ENCODE measurements around the gene POLR1A. TPM values are rescaled to one million over a fixed set of nuclear protein-coding genes. Genes with fewer than 3 reads are reported as not detected.
A peak's percentile ranks its signal among the peaks of the same experiment; 100 is the strongest.

POLR1A gene
- total RNA-seq, 1 experiment from 2014 or later = 19.4 TPM

GRCh38 chr2:86082756-86083155 is 22.9 kb downstream of the POLR1A start:
- no peak overlapping the region for H3K27ac ChIP-seq (ENCODE audit: low read length)
- no peaks in the 10 kb centered on the region for H3K9me3 ChIP-seq (ENCODE audit: low read length)
- H2AFZ ChIP-seq (ENCODE audit: low read length) = no peak overlapping the region
- H3K4me1 ChIP-seq (ENCODE audit: low read length) = peaks cover 9% of the 10 kb centered on the region
- DNase-seq = no peak
- no peak overlapping the region for H3K9ac ChIP-seq (ENCODE audit: low read length)
- 0 out of 2 replicates have a peak, but pooled peaks cover 3% of the 10 kb centered on the region for H3K79me2 ChIP-seq (ENCODE audit: low read length)
- no peak overlapping the region for H3K4me2 ChIP-seq (ENCODE audit: low read depth, low read length, poor library complexity, severe bottlenecking)
- H3K9me2 ChIP-seq (replicated peaks; ENCODE audit: insufficient read depth, low read length) = no peaks in the 10 kb centered on the region
- H4K20me1 ChIP-seq (ENCODE audit: insufficient read depth, low read depth, low read length) = peaks cover 5% of the 10 kb centered on the region; the same call in 1 of the 2 replicates
- H3K27me3 ChIP-seq (ENCODE audit: low read length) = no peaks in the 10 kb centered on the region
- H3K36me3 ChIP-seq (ENCODE audit: insufficient read depth, low read length) = peaks cover 67% of the 10 kb centered on the region
- no peak overlapping the region for H3K4me3 ChIP-seq (ENCODE audit: low read length)

- peaks cover 9% of the 10 kb centered on the region for H3K4me1 ChIP-seq (ENCODE audit: low read length)
- no peaks in the 10 kb centered on the region for H3K9me3 ChIP-seq (ENCODE audit: low read length)
- H4K20me1 ChIP-seq (ENCODE audit: insufficient read depth, low read depth, low read length) = peaks cover 5% of the 10 kb centered on the region; the same call in 1 of the 2 replicates
- 0 out of 2 replicates have a peak, but pooled peaks cover 3% of the 10 kb centered on the region for H3K79me2 ChIP-seq (ENCODE audit: low read length)
- no peak overlapping the region for H3K27ac ChIP-seq (ENCODE audit: low read length)
- no peak overlapping the region for H2AFZ ChIP-seq (ENCODE audit: low read length)
- no peak for DNase-seq
- H3K4me2 ChIP-seq (ENCODE audit: low read depth, low read length, poor library complexity, severe bottlenecking) = no peak overlapping the region
- peaks cover 63% of the 10 kb centered on the region for H3K36me3 ChIP-seq (ENCODE audit: insufficient read depth, low read length)
- no peak overlapping the region for H3K9ac ChIP-seq (ENCODE audit: low read length)
- no peak overlapping the region for H3K4me3 ChIP-seq (ENCODE audit: low read length)
- no peaks in the 10 kb centered on the region for H3K9me2 ChIP-seq (replicated peaks; ENCODE audit: insufficient read depth, low read length)
- no peaks in the 10 kb centered on the region for H3K27me3 ChIP-seq (ENCODE audit: low read length)
These were observed 24.0 kb downstream of the POLR1A start for GRCh38 chr2:86081724-86082123.

DNA sequence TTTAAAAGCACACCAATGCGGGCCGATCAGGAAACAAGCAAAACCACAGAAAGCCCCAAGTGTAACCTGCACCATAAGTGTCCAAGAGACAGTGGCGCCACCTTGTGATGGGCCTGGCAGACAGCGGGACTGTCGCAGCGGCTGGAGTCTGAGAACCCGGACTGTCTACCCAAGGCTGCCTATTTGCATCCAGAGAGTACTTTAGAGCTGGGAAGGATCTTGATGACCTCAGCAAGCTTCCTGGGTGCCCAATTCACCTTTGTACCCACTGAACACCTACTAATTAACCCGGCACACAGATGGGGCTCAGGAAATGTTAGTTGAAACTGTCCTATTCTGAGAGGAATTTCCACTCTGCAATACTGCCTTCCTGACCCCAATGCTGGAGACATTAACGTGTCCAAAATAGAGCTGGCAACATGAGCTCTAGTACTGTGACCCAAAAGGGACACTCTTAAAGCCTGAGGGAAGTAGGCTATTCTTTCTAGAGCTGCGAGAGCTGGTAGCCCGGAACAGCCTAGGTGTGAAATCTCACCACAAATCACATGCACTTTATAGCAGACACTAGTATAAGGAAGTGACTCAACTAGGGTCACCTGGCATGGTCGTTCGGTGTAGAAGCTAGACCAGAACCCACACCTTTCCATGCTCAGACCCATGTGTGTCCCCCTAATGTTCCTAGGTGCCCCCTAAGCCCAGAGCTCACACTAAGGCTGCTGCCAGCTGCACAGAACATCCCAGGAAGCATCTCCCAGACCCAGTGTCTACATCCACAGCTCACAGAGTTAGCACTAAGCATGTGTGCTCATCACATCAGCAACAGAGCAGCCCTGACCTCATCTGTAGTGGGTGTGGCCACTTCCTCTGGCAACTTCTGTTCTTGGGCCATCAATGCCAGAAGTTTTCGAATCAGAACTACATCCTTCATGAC is 25.4 kb downstream of the POLR1A start:
- Histone ChIP-seq H3K36me3 (ENCODE audit: insufficient read depth, low read length) (peaks cover 53% of the 10 kb centered on the region), H3K9me3 (ENCODE audit: low read length) (no peaks in the 10 kb centered on the region), H3K27ac (ENCODE audit: low read length) (no peak overlapping the region), H4K20me1 (ENCODE audit: insufficient read depth, low read depth, low read length) (peaks cover 5% of the 10 kb centered on the region; the same call in 1 of the 2 replicates), H3K9ac (ENCODE audit: low read length) (no peak overlapping the region), H3K27me3 (ENCODE audit: low read length) (no peaks in the 10 kb centered on the region), H3K9me2 (replicated peaks; ENCODE audit: insufficient read depth, low read length) (no peaks in the 10 kb centered on the region), H3K4me3 (ENCODE audit: low read length) (no peak overlapping the region), H3K4me2 (ENCODE audit: low read depth, low read length, poor library complexity, severe bottlenecking) (no peak overlapping the region), H3K79me2 (ENCODE audit: low read length) (0 out of 2 replicates have a peak, but pooled peaks cover 3% of the 10 kb centered on the region), H2AFZ (ENCODE audit: low read length) (no peak overlapping the region), H3K4me1 (ENCODE audit: low read length) (peaks cover 9% of the 10 kb centered on the region)
- peak; percentile 91 for DNase-seq

DNA sequence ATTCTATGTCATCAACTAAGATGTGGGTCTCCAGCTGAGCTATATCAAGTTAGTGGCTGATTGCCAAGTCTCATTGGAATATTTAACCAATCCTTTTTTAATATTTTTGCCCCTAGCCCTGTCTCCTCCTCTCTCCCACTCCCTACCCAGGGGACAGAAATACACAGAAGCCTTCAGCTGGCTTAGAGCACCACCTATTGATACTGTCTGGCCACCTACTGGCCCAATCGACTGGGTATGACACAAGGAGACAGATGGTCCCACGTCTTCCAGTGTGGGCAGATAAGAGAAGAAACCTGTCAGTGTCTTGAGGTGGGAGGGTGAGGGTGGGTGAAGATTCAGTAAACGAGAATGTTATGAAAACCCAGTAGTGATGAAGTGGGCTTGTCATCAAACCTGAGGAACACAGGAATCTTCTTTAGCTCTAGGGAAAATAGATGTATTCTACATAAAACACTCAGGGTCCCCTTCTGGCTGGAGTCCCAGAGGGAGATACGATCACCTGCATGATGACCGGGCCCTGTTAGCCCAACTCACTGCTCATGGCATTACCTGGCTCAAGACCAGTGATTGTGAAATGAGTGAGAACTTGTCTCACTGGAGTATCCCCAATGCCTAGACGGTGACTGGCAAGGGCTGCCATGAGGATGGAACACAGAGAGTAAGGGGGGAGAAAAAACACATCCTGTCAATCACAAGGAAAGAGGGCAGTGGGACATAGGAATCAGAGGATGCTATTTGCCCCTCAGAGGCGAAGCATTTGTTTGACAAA is 26.7 kb downstream of the POLR1A start:
- peaks cover 61% of the 10 kb centered on the region for H3K36me3 ChIP-seq (ENCODE audit: insufficient read depth, low read length)
- no peak overlapping the region for H3K27ac ChIP-seq (ENCODE audit: low read length)
- no peak for DNase-seq

DNA sequence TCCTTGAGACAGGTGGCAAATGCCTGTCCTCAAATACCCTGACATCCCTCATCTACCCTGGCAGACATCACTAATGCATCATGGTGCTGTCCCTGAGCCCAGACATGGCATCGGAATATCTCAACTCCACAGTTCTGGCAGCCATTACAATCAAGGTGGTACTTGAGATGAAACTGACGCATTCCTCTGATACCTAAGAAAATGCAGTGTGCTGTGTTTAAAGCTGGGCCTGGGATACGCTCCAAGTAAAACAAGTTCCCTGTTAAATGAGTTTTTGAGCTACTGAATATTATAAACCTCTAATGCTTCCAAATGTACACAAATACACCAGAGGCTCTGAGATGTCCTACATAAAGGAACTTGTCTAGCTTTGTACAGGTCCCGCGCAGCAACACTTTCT is 29.8 kb downstream of the POLR1A start:
- Histone ChIP-seq H3K27ac (ENCODE audit: low read length) (no peak overlapping the region), H3K79me2 (ENCODE audit: low read length) (peaks cover 4% of the 10 kb centered on the region; the same call in 1 of the 2 replicates), H2AFZ (ENCODE audit: low read length) (no peak overlapping the region), H3K9ac (ENCODE audit: low read length) (no peak overlapping the region), H3K36me3 (ENCODE audit: insufficient read depth, low read length) (peaks cover 69% of the 10 kb centered on the region), H3K9me3 (ENCODE audit: low read length) (no peaks in the 10 kb centered on the region), H3K4me3 (ENCODE audit: low read length) (no peak overlapping the region), H4K20me1 (ENCODE audit: insufficient read depth, low read depth, low read length) (peaks cover 4% of the 10 kb centered on the region; the same call in 1 of the 2 replicates), H3K9me2 (replicated peaks; ENCODE audit: insufficient read depth, low read length) (no peaks in the 10 kb centered on the region), H3K27me3 (ENCODE audit: low read length) (no peaks in the 10 kb centered on the region), H3K4me1 (ENCODE audit: low read length) (peaks cover 20% of the 10 kb centered on the region), H3K4me2 (ENCODE audit: low read depth, low read length, poor library complexity, severe bottlenecking) (no peak overlapping the region)
- no peak for DNase-seq

More for the DNA sequence above, 26.7 kb downstream of the POLR1A start:
- no peaks in the 10 kb centered on the region for H3K9me3 ChIP-seq (ENCODE audit: low read length)
- H3K4me1 ChIP-seq (ENCODE audit: low read length) = peaks cover 9% of the 10 kb centered on the region
- no peak overlapping the region for H2AFZ ChIP-seq (ENCODE audit: low read length)
- H3K9me2 ChIP-seq (replicated peaks; ENCODE audit: insufficient read depth, low read length) = no peaks in the 10 kb centered on the region
- H3K4me3 ChIP-seq (ENCODE audit: low read length) = no peak overlapping the region
- no peak overlapping the region for H3K4me2 ChIP-seq (ENCODE audit: low read depth, low read length, poor library complexity, severe bottlenecking)
- peaks cover 5% of the 10 kb centered on the region; the same call in 1 of the 2 replicates for H4K20me1 ChIP-seq (ENCODE audit: insufficient read depth, low read depth, low read length)
- H3K9ac ChIP-seq (ENCODE audit: low read length) = no peak overlapping the region
- 0 out of 2 replicates have a peak, but pooled peaks cover 3% of the 10 kb centered on the region for H3K79me2 ChIP-seq (ENCODE audit: low read length)
- H3K27me3 ChIP-seq (ENCODE audit: low read length) = no peaks in the 10 kb centered on the region

- Histone ChIP-seq H3K27me3 (ENCODE audit: low read length) (no peaks in the 10 kb centered on the region), H3K36me3 (ENCODE audit: insufficient read depth, low read length) (peaks cover 70% of the 10 kb centered on the region), H3K27ac (ENCODE audit: low read length) (no peak overlapping the region), H2AFZ (ENCODE audit: low read length) (no peak overlapping the region), H3K9ac (ENCODE audit: low read length) (no peak overlapping the region), H3K4me1 (ENCODE audit: low read length) (peaks cover 10% of the 10 kb centered on the region), H3K79me2 (ENCODE audit: low read length) (peaks cover 7% of the 10 kb centered on the region; the same call in 1 of the 2 replicates), H3K9me3 (ENCODE audit: low read length) (no peaks in the 10 kb centered on the region), H3K4me2 (ENCODE audit: low read depth, low read length, poor library complexity, severe bottlenecking) (no peak overlapping the region), H3K9me2 (replicated peaks; ENCODE audit: insufficient read depth, low read length) (no peaks in the 10 kb centered on the region), H3K4me3 (ENCODE audit: low read length) (no peak overlapping the region), H4K20me1 (ENCODE audit: insufficient read depth, low read depth, low read length) (0 out of 2 replicates have a peak, but pooled peaks cover 4% of the 10 kb centered on the region)
- DNase-seq = no peak
These were observed 30.9 kb downstream of the POLR1A start for GRCh38 chr2:86074811-86075210.

DNA sequence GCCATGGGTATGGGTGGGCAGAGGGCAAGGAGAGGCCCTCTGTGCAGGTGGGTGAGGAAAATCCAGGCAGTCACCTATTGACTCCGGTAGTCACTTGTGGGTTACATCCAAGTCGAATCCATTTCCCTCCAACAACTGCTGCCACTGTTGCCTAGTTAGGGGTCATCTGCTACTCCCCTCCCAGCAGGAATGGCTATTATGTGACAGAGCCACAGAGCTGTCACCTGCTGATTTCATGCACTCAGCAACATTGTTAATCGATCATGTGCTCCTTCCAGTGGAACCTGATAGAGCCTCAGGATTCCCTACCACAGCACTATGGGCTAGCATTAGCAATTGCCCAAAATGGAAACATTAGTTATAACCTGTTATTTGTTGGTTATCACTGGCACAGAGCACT is 31.4 kb downstream of the POLR1A start:
- Histone ChIP-seq H3K36me3 (ENCODE audit: insufficient read depth, low read length) (peaks cover 71% of the 10 kb centered on the region), H3K4me1 (ENCODE audit: low read length) (peaks cover 10% of the 10 kb centered on the region), H3K9ac (ENCODE audit: low read length) (no peak overlapping the region), H3K4me3 (ENCODE audit: low read length) (no peak overlapping the region), H3K4me2 (ENCODE audit: low read depth, low read length, poor library complexity, severe bottlenecking) (no peak overlapping the region), H3K27me3 (ENCODE audit: low read length) (no peaks in the 10 kb centered on the region), H4K20me1 (ENCODE audit: insufficient read depth, low read depth, low read length) (0 out of 2 replicates have a peak, but pooled peaks cover 4% of the 10 kb centered on the region), H3K9me3 (ENCODE audit: low read length) (no peaks in the 10 kb centered on the region), H3K79me2 (ENCODE audit: low read length) (peaks cover 6% of the 10 kb centered on the region; the same call in 1 of the 2 replicates), H2AFZ (ENCODE audit: low read length) (no peak overlapping the region), H3K9me2 (replicated peaks; ENCODE audit: insufficient read depth, low read length) (no peaks in the 10 kb centered on the region), H3K27ac (ENCODE audit: low read length) (no peak overlapping the region)
- no peak for DNase-seq
